ENCODE results near the gene PLAAT2. TPM values are rescaled to one million over a fixed set of nuclear protein-coding genes. Genes with fewer than 3 reads are reported as not detected.
A peak's percentile ranks its signal among the peaks of the same experiment; 100 is the strongest.

The PLAAT2 gene
- polyA plus RNA-seq, 3 donors: not detected

DNA sequence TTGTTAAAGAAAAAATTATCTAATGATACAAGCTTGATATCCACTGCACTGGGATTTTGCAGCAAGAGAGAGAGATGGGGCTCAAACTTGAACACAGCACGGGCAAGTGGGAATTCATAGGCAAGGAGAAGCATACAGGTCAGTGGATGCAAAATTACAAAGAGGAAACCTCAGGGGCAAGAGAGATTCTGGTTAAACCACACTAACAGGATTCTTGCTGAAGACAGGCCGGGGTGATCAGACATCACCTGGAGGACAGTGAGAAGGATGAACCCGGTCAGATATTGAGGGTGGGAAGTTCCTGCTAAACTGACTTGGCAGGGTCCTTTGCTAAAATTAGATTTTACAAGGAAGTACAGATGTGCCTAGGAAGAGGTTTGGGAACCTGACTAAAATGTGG is 29.1 kb downstream of the PLAAT2 start:
- Histone ChIP-seq H3K79me2 (ENCODE audit: insufficient read depth, low read length) (no peaks in the 10 kb centered on the region), H3K9ac (ENCODE audit: insufficient read depth, low read length, poor library complexity, severe bottlenecking) (no peak overlapping the region), H3K9me3 (replicated peaks in 1 of 2; ENCODE audit: control insufficient read depth in 1 of 2, insufficient read depth in 1 of 2, low read length in 2 of 2) (no peaks in the 10 kb centered on the region), H2AFZ (ENCODE audit: insufficient read depth, low read depth, low read length, poor library complexity, severe bottlenecking) (no peak overlapping the region), H4K20me1 (ENCODE audit: insufficient read depth, low read length) (no peaks in the 10 kb centered on the region), H3K4me3 (replicated peaks in 1 of 3; ENCODE audit: low read depth in 2 of 3, low read length in 3 of 3) (no peak overlapping the region), H3K4me2 (replicated peaks; ENCODE audit: extremely low read depth, low read length, poor library complexity, severe bottlenecking) (no peak overlapping the region), H3K4me1 (ENCODE audit: control insufficient read depth in 1 of 2, insufficient read depth in 2 of 2, low read length in 2 of 2) (peaks cover 25 to 37% of the 10 kb centered on the region in 2 donors), H3K27me3 (ENCODE audit: control insufficient read depth in 2 of 2, insufficient read depth in 2 of 2, low read length in 2 of 2) (no peaks in the 10 kb centered on the region), H3K36me3 (replicated peaks in 1 of 2; ENCODE audit: control insufficient read depth in 1 of 2, insufficient read depth in 2 of 2, low read length in 2 of 2) (no peaks in the 10 kb centered on the region), H3K27ac (ENCODE audit: low read depth in 1 of 2, low read length in 2 of 2) (no peak overlapping the region)
- Mint-ChIP-seq H3K36me3 (peaks cover 4 to 7% of the 10 kb centered on the region in 2 donors), H3K27me3 (ENCODE audit: low read depth in 3 of 3) (peaks cover 5 to 10% (median 7%) of the 10 kb centered on the region in 3 donors), H3K4me3 (no peak overlapping the region), H3K27ac (peak overlapping the region in 1 of 7 donors; percentile 65), H3K9me3 (no peaks in the 10 kb centered on the region), H3K4me1 (peaks cover 42% of the 10 kb centered on the region)
- no peak for DNase-seq
- intact Hi-C loops (cut with micrococcal nuclease): no loop called here
- TF ChIP-seq, protein P1, sequence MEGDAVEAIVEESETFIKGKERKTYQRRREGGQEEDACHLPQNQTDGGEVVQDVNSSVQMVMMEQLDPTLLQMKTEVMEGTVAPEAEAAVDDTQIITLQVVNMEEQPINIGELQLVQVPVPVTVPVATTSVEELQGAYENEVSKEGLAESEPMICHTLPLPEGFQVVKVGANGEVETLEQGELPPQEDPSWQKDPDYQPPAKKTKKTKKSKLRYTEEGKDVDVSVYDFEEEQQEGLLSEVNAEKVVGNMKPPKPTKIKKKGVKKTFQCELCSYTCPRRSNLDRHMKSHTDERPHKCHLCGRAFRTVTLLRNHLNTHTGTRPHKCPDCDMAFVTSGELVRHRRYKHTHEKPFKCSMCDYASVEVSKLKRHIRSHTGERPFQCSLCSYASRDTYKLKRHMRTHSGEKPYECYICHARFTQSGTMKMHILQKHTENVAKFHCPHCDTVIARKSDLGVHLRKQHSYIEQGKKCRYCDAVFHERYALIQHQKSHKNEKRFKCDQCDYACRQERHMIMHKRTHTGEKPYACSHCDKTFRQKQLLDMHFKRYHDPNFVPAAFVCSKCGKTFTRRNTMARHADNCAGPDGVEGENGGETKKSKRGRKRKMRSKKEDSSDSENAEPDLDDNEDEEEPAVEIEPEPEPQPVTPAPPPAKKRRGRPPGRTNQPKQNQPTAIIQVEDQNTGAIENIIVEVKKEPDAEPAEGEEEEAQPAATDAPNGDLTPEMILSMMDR (IDR thresholded peaks at IDR 0.05): no peak
- 44% methylated on average over 3 of the region's 3 CpGs for WGBS (ENCODE audit: insufficient coverage)

DNA sequence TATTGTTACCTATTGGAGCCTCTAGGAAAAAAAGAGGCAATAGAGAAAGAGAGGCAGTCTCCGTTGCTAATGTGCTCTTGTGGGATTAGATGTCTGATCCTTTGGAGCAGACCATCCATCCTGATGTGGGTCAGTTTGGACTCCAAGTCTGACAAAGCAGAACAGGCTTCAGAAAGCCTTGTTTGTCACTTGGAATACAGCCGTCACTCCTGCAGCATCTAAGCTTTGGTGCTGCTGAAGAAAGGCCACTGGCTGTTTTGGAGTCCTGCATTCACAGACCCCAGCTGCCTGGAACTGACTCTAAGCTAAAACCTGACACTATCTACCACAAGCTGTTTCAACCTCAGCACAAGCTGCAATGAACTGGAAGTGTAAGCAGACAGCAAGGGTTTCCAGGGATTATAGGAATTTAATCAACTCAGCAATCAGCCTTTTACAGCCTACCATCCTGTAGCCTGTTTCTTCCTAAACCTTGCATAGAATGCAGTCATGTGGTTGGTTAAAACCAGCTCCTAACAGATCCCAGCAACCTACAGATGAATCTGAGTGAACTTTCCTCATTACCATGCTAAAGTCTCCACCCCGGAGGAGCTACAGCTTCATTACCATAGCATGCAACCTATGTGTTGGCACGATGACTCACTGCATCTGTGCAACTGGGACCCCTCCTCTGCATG is 30.2 kb downstream of the PLAAT2 start:
- intact Hi-C loops (cut with micrococcal nuclease): no loop called here
- no peak overlapping the region for H3K4me3 ChIP-seq (replicated peaks in 1 of 3; ENCODE audit: low read depth in 2 of 3, low read length in 3 of 3)
- no peaks in the 10 kb centered on the region for H3K36me3 Mint-ChIP-seq
- WGBS (ENCODE audit: insufficient coverage): 88% methylated on average over 4 of the region's 4 CpGs
- H3K27me3 ChIP-seq (ENCODE audit: control insufficient read depth in 2 of 2, insufficient read depth in 2 of 2, low read length in 2 of 2): no peaks in the 10 kb centered on the region
- H3K27me3 Mint-ChIP-seq (ENCODE audit: low read depth in 3 of 3): peaks cover 6 to 10% (median 7%) of the 10 kb centered on the region in 3 donors
- H3K4me3 Mint-ChIP-seq: no peak overlapping the region
- DNase-seq: no peak
- TF ChIP-seq, protein P1 (IDR thresholded peaks at IDR 0.05): no peak
- H3K4me1 ChIP-seq (ENCODE audit: control insufficient read depth in 1 of 2, insufficient read depth in 2 of 2, low read length in 2 of 2): peaks cover 19 to 27% of the 10 kb centered on the region in 2 donors
- H4K20me1 ChIP-seq (ENCODE audit: insufficient read depth, low read length): no peaks in the 10 kb centered on the region
- H3K4me2 ChIP-seq (replicated peaks; ENCODE audit: extremely low read depth, low read length, poor library complexity, severe bottlenecking): no peak overlapping the region
- H3K9me3 Mint-ChIP-seq: no peaks in the 10 kb centered on the region
- no peak overlapping the region for H2AFZ ChIP-seq (ENCODE audit: insufficient read depth, low read depth, low read length, poor library complexity, severe bottlenecking)
- H3K9ac ChIP-seq (ENCODE audit: insufficient read depth, low read length, poor library complexity, severe bottlenecking): no peak overlapping the region
- H3K27ac Mint-ChIP-seq: no peak overlapping the region
- no peaks in the 10 kb centered on the region for H3K79me2 ChIP-seq (ENCODE audit: insufficient read depth, low read length)
- H3K27ac ChIP-seq (ENCODE audit: low read depth in 1 of 2, low read length in 2 of 2): no peak overlapping the region
- no peaks in the 10 kb centered on the region for H3K9me3 ChIP-seq (replicated peaks in 1 of 2; ENCODE audit: control insufficient read depth in 1 of 2, insufficient read depth in 1 of 2, low read length in 2 of 2)
- peaks cover 34% of the 10 kb centered on the region for H3K4me1 Mint-ChIP-seq
- no peaks in the 10 kb centered on the region for H3K36me3 ChIP-seq (replicated peaks in 1 of 2; ENCODE audit: control insufficient read depth in 1 of 2, insufficient read depth in 2 of 2, low read length in 2 of 2)

Data from CD14-positive monocyte (primary cell).